Mesothelial cell of epicardium (in vitro differentiated cells): Measurements from ENCODE around the gene NAV3. TPM values are rescaled to one million over a fixed set of nuclear protein-coding genes. Genes with fewer than 3 reads are reported as not detected.

Source experiments
- DNase-seq, 2 experiments: peaks; one replicate each; pipeline ENCODE4 v3.0.0; 2021; ENCODE audit warnings: low spot score in 2 of 2; ENCODE audit not compliant: unreplicated experiment in 2 of 2
- H3K27ac Mint-ChIP-seq: 2 replicates; pipeline ENCODE4 v1.8.0; 2021; ENCODE audit warnings: mixed read lengths
- H3K27me3 Mint-ChIP-seq: 2 replicates; pipeline ENCODE4 v1.8.0; 2021; ENCODE audit warnings: low read depth, mixed read lengths
- H3K36me3 Mint-ChIP-seq: 2 replicates; pipeline ENCODE4 v1.8.0; 2021; ENCODE audit warnings: mixed read lengths
- H3K4me1 Mint-ChIP-seq: 2 replicates; pipeline ENCODE4 v1.8.0; 2021; ENCODE audit warnings: mixed read lengths
- H3K4me3 Mint-ChIP-seq: 2 replicates; pipeline ENCODE4 v1.8.0; 2021; ENCODE audit warnings: mild to moderate bottlenecking, moderate library complexity, mixed read lengths
- H3K9me3 Mint-ChIP-seq: 2 replicates; pipeline ENCODE4 v1.8.0; 2021; ENCODE audit warnings: mixed read lengths
- total RNA-seq: library from RNA; stranded (reverse); gene quantifications from 3 replicates; pipeline ENCODE4 v1.2.1, GENCODE V29; 2021
- TF ChIP-seq, protein P1 (sequence below): fragments of 200-600 bp; sonication (generic); IDR thresholded peaks from one replicate; pipeline ENCODE4 v1.5.0; 2021; ENCODE audit warnings: antibody characterized with exemption; ENCODE audit not compliant: unreplicated experiment

The NAV3 gene
- total RNA-seq, 1 donor from 2014 or later = 28.7 TPM

- Mint-ChIP-seq H3K27ac (no peak overlapping the region), H3K9me3 (peaks cover 10% of the 10 kb centered on the region), H3K27me3 (peaks cover 5% of the 10 kb centered on the region), H3K4me1 (peaks cover 42% of the 10 kb centered on the region), H3K4me3 (no peak overlapping the region), H3K36me3 (no peaks in the 10 kb centered on the region)
- TF ChIP-seq, protein P1, sequence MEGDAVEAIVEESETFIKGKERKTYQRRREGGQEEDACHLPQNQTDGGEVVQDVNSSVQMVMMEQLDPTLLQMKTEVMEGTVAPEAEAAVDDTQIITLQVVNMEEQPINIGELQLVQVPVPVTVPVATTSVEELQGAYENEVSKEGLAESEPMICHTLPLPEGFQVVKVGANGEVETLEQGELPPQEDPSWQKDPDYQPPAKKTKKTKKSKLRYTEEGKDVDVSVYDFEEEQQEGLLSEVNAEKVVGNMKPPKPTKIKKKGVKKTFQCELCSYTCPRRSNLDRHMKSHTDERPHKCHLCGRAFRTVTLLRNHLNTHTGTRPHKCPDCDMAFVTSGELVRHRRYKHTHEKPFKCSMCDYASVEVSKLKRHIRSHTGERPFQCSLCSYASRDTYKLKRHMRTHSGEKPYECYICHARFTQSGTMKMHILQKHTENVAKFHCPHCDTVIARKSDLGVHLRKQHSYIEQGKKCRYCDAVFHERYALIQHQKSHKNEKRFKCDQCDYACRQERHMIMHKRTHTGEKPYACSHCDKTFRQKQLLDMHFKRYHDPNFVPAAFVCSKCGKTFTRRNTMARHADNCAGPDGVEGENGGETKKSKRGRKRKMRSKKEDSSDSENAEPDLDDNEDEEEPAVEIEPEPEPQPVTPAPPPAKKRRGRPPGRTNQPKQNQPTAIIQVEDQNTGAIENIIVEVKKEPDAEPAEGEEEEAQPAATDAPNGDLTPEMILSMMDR = no peak
- no peak for DNase-seq
These were observed 208.3 kb downstream of the NAV3 start for GRCh38 chr12:78038986-78039385.

DNA sequence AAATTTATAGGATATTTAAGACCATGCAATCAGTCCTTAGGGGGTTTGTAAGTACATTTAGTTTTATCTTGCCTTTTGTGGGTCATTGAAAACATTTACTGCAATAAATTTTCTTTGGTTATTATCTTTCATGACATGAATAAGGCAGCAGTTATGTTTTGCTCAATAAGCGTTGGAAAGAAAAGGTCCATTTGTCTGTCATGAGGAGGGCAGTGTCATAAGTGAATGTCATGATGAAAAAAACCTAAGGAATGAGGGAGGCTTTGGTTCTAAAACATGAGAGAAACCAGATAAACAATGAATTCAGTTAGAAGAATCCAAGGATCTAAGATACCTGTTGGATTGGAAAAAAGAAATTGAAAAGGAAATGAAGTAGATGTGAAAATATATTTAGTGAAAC, 209.4 kb downstream of the NAV3 start:
- Mint-ChIP-seq H3K9me3 (peaks cover 20% of the 10 kb centered on the region), H3K4me1 (peaks cover 42% of the 10 kb centered on the region)
- TF ChIP-seq, protein P1 = no peak

DNA sequence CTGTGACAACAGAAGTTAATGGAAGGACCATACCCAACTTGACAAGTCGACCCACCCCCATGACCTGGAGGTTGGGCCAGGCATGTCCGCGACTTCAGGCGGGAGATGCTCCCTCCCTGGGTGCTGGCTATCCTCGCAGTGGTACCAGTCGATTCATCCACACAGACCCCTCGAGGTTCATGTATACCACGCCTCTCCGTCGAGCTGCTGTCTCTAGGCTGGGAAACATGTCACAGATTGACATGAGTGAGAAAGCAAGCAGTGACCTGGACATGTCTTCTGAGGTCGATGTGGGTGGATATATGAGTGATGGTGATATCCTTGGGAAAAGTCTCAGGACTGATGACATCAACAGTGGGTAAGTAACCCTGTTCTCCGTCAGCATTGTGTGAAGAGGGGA, 220.1 kb downstream of the NAV3 start:
- DNase-seq = no peak
- no peaks in the 10 kb centered on the region for H3K27me3 Mint-ChIP-seq
- peaks cover 26% of the 10 kb centered on the region for H3K9me3 Mint-ChIP-seq
- H3K4me3 Mint-ChIP-seq = no peak overlapping the region
- peaks cover 12% of the 10 kb centered on the region for H3K4me1 Mint-ChIP-seq
- peaks cover 13% of the 10 kb centered on the region for H3K36me3 Mint-ChIP-seq
- TF ChIP-seq, protein P1 = no peak
- no peak overlapping the region for H3K27ac Mint-ChIP-seq

More for the DNA sequence above, 209.4 kb downstream of the NAV3 start:
- no peak overlapping the region for H3K4me3 Mint-ChIP-seq
- H3K27me3 Mint-ChIP-seq = peaks cover 5% of the 10 kb centered on the region
- peaks cover 5% of the 10 kb centered on the region for H3K36me3 Mint-ChIP-seq
- no peak for DNase-seq
- peak overlapping the region; percentile 27 for H3K27ac Mint-ChIP-seq

DNA sequence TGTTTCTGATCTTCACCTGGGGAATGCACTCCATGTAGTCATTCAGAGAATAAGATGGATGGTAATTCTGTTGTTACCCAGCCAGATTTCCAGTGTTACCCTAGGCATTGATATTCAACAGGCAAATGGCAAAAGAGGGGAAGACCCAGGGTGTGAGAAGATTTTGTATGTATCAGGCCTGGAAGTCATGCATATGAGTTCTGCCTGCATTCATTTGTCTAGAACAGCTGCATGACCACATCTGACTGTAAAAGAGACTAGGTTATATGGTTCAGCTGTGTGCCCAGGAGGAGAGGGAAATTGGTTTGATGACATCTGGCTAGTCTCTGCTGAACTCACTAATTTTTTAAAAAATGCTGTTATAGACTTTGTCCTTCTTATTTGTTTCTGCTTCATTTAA, 224.9 kb downstream of the NAV3 start:
- no peaks in the 10 kb centered on the region for H3K36me3 Mint-ChIP-seq
- peaks cover 15% of the 10 kb centered on the region for H3K4me1 Mint-ChIP-seq
- no peak overlapping the region for H3K27ac Mint-ChIP-seq
- no peaks in the 10 kb centered on the region for H3K9me3 Mint-ChIP-seq
- H3K4me3 Mint-ChIP-seq = no peak overlapping the region
- TF ChIP-seq, protein P1 = no peak
- H3K27me3 Mint-ChIP-seq = no peaks in the 10 kb centered on the region
- DNase-seq = no peak

DNA sequence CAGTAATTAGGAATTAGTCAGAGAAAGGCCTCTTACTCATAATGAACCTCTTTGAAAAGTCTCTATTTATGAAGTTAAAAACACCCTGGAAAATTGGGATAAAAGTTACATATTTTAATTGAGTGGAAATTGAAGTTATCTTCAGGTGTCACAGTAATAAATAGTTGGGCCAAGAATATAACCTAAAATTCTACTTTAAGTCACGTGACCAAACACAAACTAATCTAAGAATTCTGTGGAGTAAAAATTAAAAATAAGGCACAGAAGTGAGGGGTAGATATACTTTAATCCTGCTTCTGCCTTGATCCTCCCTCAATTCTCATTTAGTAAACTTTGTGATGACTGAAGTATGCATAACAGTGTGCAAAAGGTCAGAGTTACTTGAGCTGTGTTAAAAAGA, 226.4 kb downstream of the NAV3 start:
- H3K4me1 Mint-ChIP-seq = peaks cover 12% of the 10 kb centered on the region
- H3K9me3 Mint-ChIP-seq = no peaks in the 10 kb centered on the region
- H3K4me3 Mint-ChIP-seq = no peak overlapping the region
- no peak overlapping the region for H3K27ac Mint-ChIP-seq
- no peaks in the 10 kb centered on the region for H3K27me3 Mint-ChIP-seq
- no peaks in the 10 kb centered on the region for H3K36me3 Mint-ChIP-seq
- no peak for DNase-seq
- TF ChIP-seq, protein P1 = no peak

DNA sequence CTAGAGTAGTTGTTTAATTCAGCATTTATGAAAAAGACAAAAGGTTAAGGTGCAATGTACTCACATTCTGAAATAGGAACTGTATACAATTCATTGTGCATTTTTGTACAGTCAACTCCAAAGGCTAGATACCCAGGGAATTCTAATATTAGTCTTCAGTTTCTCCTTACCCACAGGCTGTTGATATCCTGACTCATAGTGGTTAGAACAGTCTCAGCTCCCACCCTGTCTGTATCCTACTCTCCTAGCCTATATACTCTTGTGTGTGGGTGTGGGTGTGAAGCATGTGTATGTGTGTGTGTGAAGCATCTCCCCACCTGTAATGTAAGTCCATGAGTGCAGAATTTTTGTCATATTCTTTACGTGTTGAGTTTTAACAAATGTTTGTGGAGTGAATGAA, 229.5 kb downstream of the NAV3 start:
- TF ChIP-seq, protein P1 = no peak
- H3K27me3 Mint-ChIP-seq = no peaks in the 10 kb centered on the region
- H3K36me3 Mint-ChIP-seq = no peaks in the 10 kb centered on the region
- peaks cover 30% of the 10 kb centered on the region for H3K4me1 Mint-ChIP-seq
- DNase-seq = no peak
- H3K4me3 Mint-ChIP-seq = no peak overlapping the region
- no peak overlapping the region for H3K27ac Mint-ChIP-seq
- no peaks in the 10 kb centered on the region for H3K9me3 Mint-ChIP-seq
